HG03354 (cell line): ENCODE data around the gene IFNG-AS1.

Source experiments
- ATAC-seq: cut with Tn5 transposase; IDR thresholded peaks from one replicate; pipeline ENCODE4 v1.9.1; 2021; ENCODE audit warnings: mild to moderate bottlenecking; ENCODE audit not compliant: unreplicated experiment, poor library complexity, severe bottlenecking

Gene IFNG-AS1

GRCh38 chr12:67989184-67989920, at the start of gene IFNG-AS1:
Gene IFNG-AS1 (plus strand): TSS chr12:67989447.
- ATAC-seq: peak; percentile 44

- ATAC-seq: no peak
These were observed 49.6 kb upstream of the IFNG-AS1 start for GRCh38 chr12:67939611-67940010.

GRCh38 chr12:67940780-67941243, 48.4 kb upstream of the IFNG-AS1 start:
- ATAC-seq: no peak

GRCh38 chr12:67942724-67943123, 46.5 kb upstream of the IFNG-AS1 start:
- no peak for ATAC-seq

GRCh38 chr12:67943141-67943892, 45.9 kb upstream of the IFNG-AS1 start:
- peak; percentile 90 for ATAC-seq

- ATAC-seq: no peak
These were observed 45.2 kb upstream of the IFNG-AS1 start for GRCh38 chr12:67944093-67944492.

GRCh38 chr12:67952787-67953186, 36.5 kb upstream of the IFNG-AS1 start:
- no peak for ATAC-seq

GRCh38 chr12:67957383-67957782, 31.9 kb upstream of the IFNG-AS1 start:
- no peak for ATAC-seq

- no peak for ATAC-seq
These were observed 31.1 kb upstream of the IFNG-AS1 start for GRCh38 chr12:67958187-67958586.

GRCh38 chr12:67964456-67964855, 24.8 kb upstream of the IFNG-AS1 start:
- no peak for ATAC-seq

GRCh38 chr12:67966560-67966959, 22.7 kb upstream of the IFNG-AS1 start:
- ATAC-seq: peak; percentile 64

GRCh38 chr12:67968321-67968720, 20.9 kb upstream of the IFNG-AS1 start:
- no peak for ATAC-seq

GRCh38 chr12:67968725-67969124, 20.5 kb upstream of the IFNG-AS1 start:
- ATAC-seq: no peak

GRCh38 chr12:67969134-67969802, 20.0 kb upstream of the IFNG-AS1 start:
- no peak for ATAC-seq

GRCh38 chr12:67977668-67978067, 11.6 kb upstream of the IFNG-AS1 start:
- ATAC-seq: no peak

GRCh38 chr12:67980391-67980790, 8.9 kb upstream of the IFNG-AS1 start:
- no peak for ATAC-seq

GRCh38 chr12:67981287-67982162, 7.7 kb upstream of the IFNG-AS1 start:
- no peak for ATAC-seq

- ATAC-seq: no peak
These were observed 7.1 kb upstream of the IFNG-AS1 start for GRCh38 chr12:67982164-67982563.

- ATAC-seq: no peak
These were observed 2.6 kb upstream of the IFNG-AS1 start for GRCh38 chr12:67986632-67987031.

- ATAC-seq: peak; percentile 84
These were observed 636 bp upstream of the IFNG-AS1 start for GRCh38 chr12:67988601-67989021.
